Measurements from ENCODE around the gene ZC3H18.

ZC3H18 gene

GRCh38 chr16:88549671-88550245 is 20.4 kb upstream of the ZC3H18 start:
- DNase-seq (ENCODE audit: low spot score) = no peak

GRCh38 chr16:88550246-88550661 is 19.9 kb upstream of the ZC3H18 start:
- DNase-seq (ENCODE audit: low spot score) = no peak

- no peak for DNase-seq (ENCODE audit: low spot score)
Measured at GRCh38 chr16:88552166-88552565, 18.0 kb upstream of the ZC3H18 start.

- no peak for DNase-seq (ENCODE audit: low spot score)
Measured at GRCh38 chr16:88552815-88553214, 17.4 kb upstream of the ZC3H18 start.

GRCh38 chr16:88553739-88554138 is 16.5 kb upstream of the ZC3H18 start:
- no peak for DNase-seq (ENCODE audit: low spot score)

GRCh38 chr16:88554711-88555264 is 15.4 kb upstream of the ZC3H18 start:
- DNase-seq (ENCODE audit: low spot score) = no peak

GRCh38 chr16:88556294-88556988 is 13.8 kb upstream of the ZC3H18 start:
- no peak for DNase-seq (ENCODE audit: low spot score)

- peak; percentile 72 for DNase-seq (ENCODE audit: low spot score)
Measured at GRCh38 chr16:88558457-88559442, 11.5 kb upstream of the ZC3H18 start.

GRCh38 chr16:88560714-88561484 is 9.3 kb upstream of the ZC3H18 start:
- peak; percentile 13 for DNase-seq (ENCODE audit: low spot score)

GRCh38 chr16:88561485-88562359 is 8.5 kb upstream of the ZC3H18 start:
- peak; percentile 38 for DNase-seq (ENCODE audit: low spot score)

- DNase-seq (ENCODE audit: low spot score) = no peak
Measured at GRCh38 chr16:88566158-88566557, 4.0 kb upstream of the ZC3H18 start.

GRCh38 chr16:88568710-88569613 is 1.2 kb upstream of the ZC3H18 start:
- no peak for DNase-seq (ENCODE audit: low spot score)

- peak; percentile 17 for DNase-seq (ENCODE audit: low spot score)
Measured at GRCh38 chr16:88569614-88569984, 604 bp upstream of the ZC3H18 start.

GRCh38 chr16:88570691-88571092 is 489 bp downstream of the ZC3H18 start:
- peak; percentile 34 for DNase-seq (ENCODE audit: low spot score)

- DNase-seq (ENCODE audit: low spot score) = no peak
Measured at GRCh38 chr16:88575251-88575650, 5.0 kb downstream of the ZC3H18 start.

GRCh38 chr16:88576307-88576706 is 6.1 kb downstream of the ZC3H18 start:
- DNase-seq (ENCODE audit: low spot score) = no peak

- DNase-seq (ENCODE audit: low spot score) = no peak
Measured at GRCh38 chr16:88577166-88577565, 7.0 kb downstream of the ZC3H18 start.

- DNase-seq (ENCODE audit: low spot score) = no peak
Measured at GRCh38 chr16:88578446-88579313, 8.5 kb downstream of the ZC3H18 start.

GRCh38 chr16:88580371-88580770 is 10.2 kb downstream of the ZC3H18 start:
- DNase-seq (ENCODE audit: low spot score) = no peak
